ENCODE measurements around the gene RIC3. TPM values are rescaled to one million over a fixed set of nuclear protein-coding genes. Genes with fewer than 3 reads are reported as not detected.

Gene RIC3
- total RNA-seq, 1 experiment from 2014 or later, result not detected

DNA sequence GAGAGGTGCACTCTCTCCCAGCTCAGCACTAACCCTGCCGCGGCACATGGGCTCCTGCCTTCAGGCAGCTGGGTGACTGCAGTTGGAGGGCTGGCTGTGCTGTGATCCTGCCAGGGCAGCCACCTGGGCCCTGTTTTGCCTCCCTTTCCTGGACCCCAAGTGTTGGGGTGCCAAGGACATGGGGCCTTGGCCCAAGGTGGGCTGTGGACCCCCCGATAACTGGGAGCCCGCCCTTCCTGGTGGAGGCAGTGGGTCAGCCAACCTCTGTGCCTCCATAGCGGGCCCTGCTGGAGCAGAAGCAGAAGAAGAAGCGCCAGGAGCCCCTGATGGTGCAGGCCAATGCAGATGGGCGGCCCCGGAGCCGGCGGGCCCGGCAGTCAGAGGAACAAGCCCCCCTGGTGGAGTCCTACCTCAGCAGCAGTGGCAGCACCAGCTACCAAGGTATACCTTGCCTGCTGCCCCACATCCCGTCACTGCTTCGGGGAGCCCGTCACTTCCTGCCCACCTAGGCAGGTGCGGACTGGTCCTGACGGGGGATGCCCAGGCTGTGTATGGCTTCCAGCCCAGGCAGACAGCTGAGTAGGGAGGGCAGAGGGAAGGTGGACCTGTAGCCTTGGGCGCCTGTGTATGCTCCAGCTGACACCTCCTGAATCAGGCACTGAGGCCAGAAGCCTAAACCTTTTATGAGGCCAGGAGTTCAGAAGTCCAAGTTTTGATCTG is 78.9 kb downstream of the RIC3 start:
- Histone ChIP-seq H3K9me3 (ENCODE audit: control insufficient read depth in 1 of 2, insufficient read depth in 1 of 2, low read depth in 1 of 2, low read length in 2 of 2) (no peaks in the 10 kb centered on the region), H3K27me3 (ENCODE audit: insufficient read depth, low read length) (no peaks in the 10 kb centered on the region), H3K27ac (ENCODE audit: low read depth, low read length) (no peak overlapping the region), H3K4me2 (ENCODE audit: low read length) (no peak overlapping the region), H3K79me2 (ENCODE audit: insufficient read depth, low read length) (no peaks in the 10 kb centered on the region), H3K9me2 (ENCODE audit: insufficient read depth) (no peaks in the 10 kb centered on the region), H2AFZ (ENCODE audit: low read depth, low read length, poor library complexity, severe bottlenecking) (no peak overlapping the region), H4K20me1 (ENCODE audit: insufficient read depth) (no peaks in the 10 kb centered on the region), H3K4me1 (ENCODE audit: control insufficient read depth in 1 of 2, insufficient read depth in 2 of 2, low read length in 2 of 2) (peaks cover 0 to 10% of the 10 kb centered on the region in 2 experiments; a peak in 2 of 4 replicates), H3K36me3 (ENCODE audit: control insufficient read depth in 1 of 2, insufficient read depth in 2 of 2, low read length in 2 of 2) (no peaks in the 10 kb centered on the region), H3K4me3 (replicated peaks in 1 of 2; ENCODE audit: low read depth in 1 of 2, low read length in 2 of 2) (no peak overlapping the region), H3K9ac (ENCODE audit: low read length) (no peak overlapping the region)
- intact Hi-C loops (cut with micrococcal nuclease), result loop anchor here (10.0 kb wide), 3 partner anchors 195 to 995 kb away; no protein-coding TSS in a partner anchor
- BruUV-seq (replicated peaks), result no TSS peak
- DNase-seq (ENCODE audit: low read depth, low spot score) (no peak), ATAC-seq (no peak)
- RAD21 ChIA-PET (ENCODE audit: low non-redundant PET in 1 of 2, low total read pairs in 2 of 2, uncharacterized antibody in 2 of 2, unreplicated experiment in 2 of 2), result interaction anchor here (1.3 to 3.1 kb wide), 4 partner anchors 56 to 84 kb away, joined by 3 to 14 read pairs (median 9); no protein-coding TSS in a partner anchor
- TF ChIP-seq POLR2A (IDR thresholded peaks at IDR 0.05; ENCODE audit: borderline replicate concordance, extremely low read depth, insufficient read depth, insufficient read length) (no peak), YY1 (IDR thresholded peaks at IDR 0.05; ENCODE audit: extremely low read depth, insufficient replicate concordance, low read depth, low read length) (no peak), RAD21 (IDR thresholded peaks at IDR 0.05; ENCODE audit: low read depth) (no peak), FOSL1 (IDR thresholded peaks at IDR 0.05; ENCODE audit: low read depth) (no peak), SP1 (IDR thresholded peaks at IDR 0.05; ENCODE audit: low read depth) (no peak), CEBPB (IDR thresholded peaks at IDR 0.05; ENCODE audit: low read depth) (no peak), SRF (IDR thresholded peaks at IDR 0.05; ENCODE audit: low read depth) (no peak), EGR1 (IDR thresholded peaks at IDR 0.05; ENCODE audit: low read depth) (no peak)
- TF ChIP-seq, protein P1, sequence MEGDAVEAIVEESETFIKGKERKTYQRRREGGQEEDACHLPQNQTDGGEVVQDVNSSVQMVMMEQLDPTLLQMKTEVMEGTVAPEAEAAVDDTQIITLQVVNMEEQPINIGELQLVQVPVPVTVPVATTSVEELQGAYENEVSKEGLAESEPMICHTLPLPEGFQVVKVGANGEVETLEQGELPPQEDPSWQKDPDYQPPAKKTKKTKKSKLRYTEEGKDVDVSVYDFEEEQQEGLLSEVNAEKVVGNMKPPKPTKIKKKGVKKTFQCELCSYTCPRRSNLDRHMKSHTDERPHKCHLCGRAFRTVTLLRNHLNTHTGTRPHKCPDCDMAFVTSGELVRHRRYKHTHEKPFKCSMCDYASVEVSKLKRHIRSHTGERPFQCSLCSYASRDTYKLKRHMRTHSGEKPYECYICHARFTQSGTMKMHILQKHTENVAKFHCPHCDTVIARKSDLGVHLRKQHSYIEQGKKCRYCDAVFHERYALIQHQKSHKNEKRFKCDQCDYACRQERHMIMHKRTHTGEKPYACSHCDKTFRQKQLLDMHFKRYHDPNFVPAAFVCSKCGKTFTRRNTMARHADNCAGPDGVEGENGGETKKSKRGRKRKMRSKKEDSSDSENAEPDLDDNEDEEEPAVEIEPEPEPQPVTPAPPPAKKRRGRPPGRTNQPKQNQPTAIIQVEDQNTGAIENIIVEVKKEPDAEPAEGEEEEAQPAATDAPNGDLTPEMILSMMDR (IDR thresholded peaks at IDR 0.05 in 2 of 3, conservative IDR thresholded peaks at IDR 0.05 in 1 of 3; ENCODE audit: borderline replicate concordance in 1 of 3, insufficient read depth in 1 of 3, low read depth in 2 of 3, low read length in 2 of 3), result no peak
- POLR2A ChIA-PET, result no interaction called here
- CTCF ChIA-PET, result interaction anchor here (1.2 to 4.7 kb wide), 13 partner anchors 7 to 477 kb away, joined by 3 to 121 read pairs (median 4); no protein-coding TSS in a partner anchor
